GM21381 (cell line): ENCODE measurements around the gene H1-8.

Experiments used
- ATAC-seq: cut with Tn5 transposase; IDR thresholded peaks from one replicate; pipeline ENCODE4 v1.9.1; 2021; ENCODE audit warnings: mild to moderate bottlenecking, moderate library complexity; ENCODE audit not compliant: unreplicated experiment

The H1-8 gene

DNA sequence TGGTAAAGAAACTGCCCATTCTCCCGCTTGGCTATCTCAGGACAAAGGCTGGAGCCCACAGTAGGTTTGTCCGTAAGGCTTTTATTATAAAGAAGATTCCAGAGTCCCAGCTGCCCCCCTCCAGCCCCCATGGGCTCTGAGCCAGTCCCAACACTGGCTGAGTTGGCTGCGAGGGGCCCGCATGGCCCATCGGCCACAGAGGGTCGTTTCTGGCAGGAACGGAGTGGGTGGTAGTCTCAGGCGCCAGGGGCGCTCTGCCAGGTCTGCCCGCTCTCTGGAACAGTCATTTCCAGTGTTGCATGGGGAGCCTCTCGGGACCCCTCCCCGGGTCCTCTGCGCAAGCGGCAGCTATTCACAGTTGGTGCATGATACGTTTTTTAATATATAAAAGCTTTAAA, 12.2 kb downstream of the H1-8 start:
- ATAC-seq, result no peak

DNA sequence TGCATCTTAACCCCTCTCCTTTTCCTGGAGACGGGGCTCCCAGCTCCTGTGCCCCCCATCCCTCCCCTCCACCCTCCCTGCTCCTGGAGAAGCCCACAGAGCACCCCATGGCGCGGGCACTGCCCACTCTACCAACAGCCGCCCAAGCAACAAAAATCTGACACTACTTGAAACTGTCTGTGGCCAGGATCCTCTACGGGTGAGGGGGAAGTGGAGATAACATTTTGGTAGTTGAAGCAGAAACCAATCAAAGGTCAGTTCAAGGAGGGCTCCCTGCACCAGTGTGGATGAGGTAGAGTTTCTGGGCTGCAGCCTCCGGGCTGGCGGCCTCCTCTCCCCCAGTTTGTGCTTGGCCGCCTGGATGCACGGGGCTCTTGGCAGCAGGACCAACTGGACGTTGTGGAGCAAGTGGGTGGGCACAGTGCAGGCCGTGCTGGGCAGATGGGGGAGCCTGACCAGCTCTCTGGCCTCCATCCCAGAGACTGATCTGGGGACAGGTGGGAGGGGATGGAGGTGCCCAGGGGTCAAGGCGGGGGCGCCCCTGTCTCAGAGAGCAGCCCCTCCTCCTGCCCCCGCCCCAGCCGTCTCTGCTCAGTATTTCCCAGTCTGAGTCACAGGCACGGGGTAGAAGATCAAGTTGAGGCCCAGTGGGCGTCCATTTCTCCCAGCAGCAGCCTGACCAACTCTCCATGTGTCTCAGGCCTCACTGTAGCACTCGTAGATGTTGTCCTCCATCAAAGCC, 12.8 kb downstream of the H1-8 start:
- no peak for ATAC-seq

DNA sequence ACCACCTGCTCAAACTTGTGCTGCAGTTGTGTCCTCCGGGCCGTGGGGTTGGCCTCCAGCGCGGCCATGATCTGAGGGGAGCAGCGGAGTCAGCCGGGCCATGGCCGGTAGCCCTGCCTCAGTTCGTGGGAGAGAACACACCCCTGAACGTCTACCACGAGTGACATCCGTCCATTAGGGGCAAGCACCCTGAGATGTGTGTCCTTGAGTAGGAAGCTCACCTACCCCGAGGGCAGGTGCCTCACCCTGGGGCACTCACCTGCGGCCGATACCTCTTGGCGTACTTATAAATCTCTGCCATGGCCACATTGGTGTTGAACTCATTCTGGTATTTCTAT, 13.4 kb downstream of the H1-8 start:
- ATAC-seq, result no peak

DNA sequence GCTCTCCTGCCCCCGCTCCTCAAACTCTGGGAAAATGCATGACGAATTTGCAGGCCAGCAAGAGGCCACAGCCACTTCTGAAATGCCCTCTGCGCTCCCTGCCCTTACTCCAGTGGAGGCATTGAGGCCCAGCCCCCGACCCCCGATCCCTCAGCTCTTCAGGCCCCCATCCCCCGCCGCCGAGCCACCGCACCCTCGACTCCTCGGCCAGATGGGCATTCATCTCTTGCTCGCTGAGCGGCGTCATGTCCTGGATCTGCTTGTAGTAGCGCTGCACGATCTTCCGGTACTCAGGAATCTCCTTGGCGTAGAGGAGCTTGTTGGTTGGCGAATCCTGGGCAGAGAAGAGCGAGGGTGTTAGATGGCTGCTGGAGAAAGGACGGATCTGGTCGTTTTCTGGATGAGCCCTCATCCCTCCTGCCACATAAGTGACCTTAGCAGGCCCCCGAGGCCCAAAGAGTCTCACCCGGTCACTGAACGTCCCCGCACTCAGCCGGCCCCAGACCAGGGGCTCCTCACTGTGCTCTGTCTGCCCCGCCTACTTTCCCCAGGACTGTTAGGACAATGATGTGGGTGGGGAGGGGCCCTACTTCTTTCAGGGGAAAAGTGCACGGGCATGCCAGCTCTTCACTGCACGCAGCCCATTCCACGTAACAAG, 14.0 kb downstream of the H1-8 start:
- ATAC-seq, result no peak

GRCh38 chr3:129557548-129557894, 14.5 kb downstream of the H1-8 start:
- ATAC-seq, result no peak

DNA sequence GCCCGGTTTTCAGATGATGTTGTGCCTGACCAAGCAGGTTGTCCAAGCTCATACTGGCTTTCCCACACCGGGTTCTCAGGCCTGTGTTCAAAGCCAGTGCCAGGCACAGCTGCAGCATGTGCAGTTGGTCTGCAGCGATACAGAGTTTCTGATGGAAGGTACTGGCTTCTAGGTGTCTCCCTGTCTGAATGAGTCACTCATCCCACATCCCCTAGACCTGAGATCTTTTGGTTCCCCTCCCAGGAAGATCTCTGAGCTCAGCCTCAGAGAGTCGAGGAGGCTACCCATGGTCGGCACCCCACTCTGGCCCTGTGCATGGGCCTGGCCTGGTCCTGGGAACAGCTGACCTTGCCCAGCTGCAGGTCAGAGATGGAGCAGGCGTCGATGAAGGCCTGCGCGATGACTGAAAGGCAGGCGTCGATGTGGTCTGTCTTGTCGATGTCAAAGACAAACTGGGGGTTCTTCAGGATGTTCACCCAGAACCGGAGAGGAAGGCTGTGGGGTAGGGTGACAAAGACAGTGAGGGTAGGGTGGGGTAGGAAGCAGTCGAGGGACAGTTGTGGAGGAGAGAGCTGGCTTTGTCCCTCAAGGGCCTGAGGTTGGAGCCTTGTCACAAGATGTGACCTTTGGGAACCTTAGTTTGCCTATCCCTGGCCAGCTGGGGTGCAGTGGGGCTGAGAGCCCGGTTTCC, 15.3 kb downstream of the H1-8 start:
- no peak for ATAC-seq

DNA sequence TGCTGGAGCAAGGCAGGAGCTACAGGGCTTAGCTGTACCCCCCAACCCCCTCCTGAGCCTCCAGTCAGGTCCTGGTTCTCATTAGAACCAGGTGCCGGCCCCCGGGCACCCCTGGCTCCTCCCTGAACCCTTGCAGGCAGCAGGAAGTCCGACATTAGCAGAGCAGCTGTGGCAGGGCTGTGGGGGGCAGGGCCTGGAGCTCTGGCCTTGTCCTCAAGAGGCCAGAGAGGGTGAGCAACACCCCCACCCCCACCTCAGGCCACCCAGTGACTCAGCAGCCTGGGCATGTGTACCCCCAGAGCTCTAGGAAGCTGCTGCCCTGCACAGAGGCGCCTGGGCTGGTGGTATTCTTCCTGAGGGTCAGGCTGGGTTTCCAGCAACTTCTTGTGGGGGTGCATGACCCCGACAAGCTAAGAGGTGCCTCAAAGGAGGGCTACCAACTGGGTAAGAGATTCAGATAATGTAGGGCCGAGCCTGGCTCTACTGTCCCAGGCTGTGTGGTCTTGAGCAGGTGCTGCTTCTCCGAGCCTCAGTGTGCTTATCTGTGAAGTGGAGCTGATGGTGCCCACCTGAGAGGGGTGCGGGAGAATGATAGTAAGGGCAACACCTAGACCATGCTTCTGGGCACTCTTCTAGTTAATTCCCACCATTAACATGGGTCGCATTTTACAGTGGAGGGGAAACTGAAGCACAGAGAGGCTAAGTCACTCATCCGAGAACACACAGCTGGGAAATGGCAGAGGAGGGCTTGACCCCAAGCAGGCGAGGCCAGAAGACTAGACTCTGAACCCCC, 16.0 kb downstream of the H1-8 start:
- ATAC-seq, result no peak

DNA sequence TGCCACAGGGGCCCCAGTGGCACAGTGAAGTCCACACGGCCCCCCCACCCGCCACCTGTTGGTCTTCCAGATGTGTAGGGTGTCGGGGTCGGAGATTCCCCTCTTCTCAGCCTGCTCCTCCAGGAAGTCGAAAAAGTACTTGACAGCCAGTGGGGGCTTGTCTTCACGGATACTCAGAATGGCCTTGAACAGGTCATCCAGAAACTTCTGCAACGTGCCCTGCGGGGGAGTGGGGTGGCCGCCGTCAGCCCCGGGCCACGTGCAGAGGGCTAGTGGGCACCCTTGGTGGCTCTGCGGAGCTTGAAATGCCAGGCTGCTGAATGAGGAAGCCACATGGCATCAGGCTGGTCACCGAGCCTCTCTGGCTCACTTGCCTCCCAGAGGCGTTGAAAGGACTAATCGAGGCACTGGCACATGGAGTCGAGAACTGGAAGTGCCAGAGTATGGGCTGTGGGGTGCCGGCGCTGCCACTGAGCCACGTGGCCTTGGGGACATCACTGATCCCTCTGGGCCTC, 16.6 kb downstream of the H1-8 start:
- ATAC-seq, result no peak

DNA sequence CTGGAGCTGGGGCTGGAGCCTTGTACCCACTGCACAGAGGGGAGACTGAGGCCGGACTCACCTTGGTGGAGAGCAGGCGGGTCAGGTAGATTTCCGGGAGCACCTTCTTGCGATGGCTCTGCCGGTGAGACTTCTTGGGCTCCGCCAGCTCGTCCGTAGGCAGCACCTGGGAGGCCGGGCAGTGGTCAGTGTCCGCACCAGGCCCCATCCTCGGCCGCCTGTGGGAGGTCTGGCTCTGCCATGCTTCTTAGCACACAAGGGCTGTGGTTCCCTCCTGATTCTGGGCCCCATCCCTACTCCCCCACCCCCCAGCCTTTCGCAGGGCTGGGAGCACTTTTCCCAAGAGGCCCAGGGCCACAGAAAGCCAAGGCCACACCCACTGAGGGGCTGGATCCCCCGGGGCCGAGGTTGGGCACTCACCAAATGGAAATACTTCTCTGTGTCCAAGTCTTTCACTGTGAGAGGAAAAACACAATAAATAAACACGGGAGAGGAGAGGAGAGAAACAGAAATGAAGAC, 17.4 kb downstream of the H1-8 start:
- ATAC-seq, result no peak

GRCh38 chr3:129560911-129561594, 18.1 kb downstream of the H1-8 start:
- ATAC-seq, result no peak

- no peak for ATAC-seq
Observed at GRCh38 chr3:129561619-129562248, 18.8 kb downstream of the H1-8 start.

DNA sequence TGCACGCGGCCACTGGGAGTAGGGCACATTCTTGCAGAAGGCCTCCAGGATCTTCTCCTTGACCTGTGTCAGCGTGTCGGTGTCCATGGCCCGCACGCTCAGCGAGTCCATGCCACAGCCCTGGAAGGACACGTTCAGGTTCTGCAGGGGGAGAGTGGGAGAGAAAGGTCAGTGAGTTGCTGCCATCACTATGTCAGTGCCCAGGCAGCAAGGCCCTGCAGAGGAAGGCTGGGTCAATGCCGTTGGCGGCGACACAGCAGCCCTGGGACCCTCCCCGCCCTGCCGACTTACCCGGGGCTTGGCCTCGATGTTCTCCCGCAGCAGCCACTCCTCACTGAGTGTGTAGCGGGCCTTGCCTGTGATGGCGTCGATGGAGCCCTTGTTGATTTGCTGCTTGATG, 19.8 kb downstream of the H1-8 start:
- no peak for ATAC-seq

DNA sequence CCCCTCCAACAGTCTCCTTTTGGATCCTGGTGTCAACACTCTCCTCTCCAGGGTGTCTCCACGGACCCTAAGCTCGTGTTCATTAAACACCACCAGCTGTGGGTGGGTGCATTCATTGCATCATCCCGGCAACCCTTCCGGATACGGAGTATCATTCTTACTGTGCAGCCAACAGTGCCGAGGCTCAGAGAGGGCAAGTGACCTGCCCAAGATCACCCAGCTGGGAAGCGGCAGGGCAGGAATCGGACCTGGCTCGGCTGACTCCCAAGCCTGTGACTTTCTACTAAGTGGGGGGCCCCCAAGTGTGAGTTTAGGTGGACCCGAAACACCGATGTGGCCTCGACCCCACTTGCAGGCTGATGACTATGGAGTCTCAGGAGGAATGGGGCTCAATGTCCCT, 20.4 kb downstream of the H1-8 start:
- ATAC-seq, result no peak

- no peak for ATAC-seq
Observed at GRCh38 chr3:129563850-129564535, 21.0 kb downstream of the H1-8 start.

DNA sequence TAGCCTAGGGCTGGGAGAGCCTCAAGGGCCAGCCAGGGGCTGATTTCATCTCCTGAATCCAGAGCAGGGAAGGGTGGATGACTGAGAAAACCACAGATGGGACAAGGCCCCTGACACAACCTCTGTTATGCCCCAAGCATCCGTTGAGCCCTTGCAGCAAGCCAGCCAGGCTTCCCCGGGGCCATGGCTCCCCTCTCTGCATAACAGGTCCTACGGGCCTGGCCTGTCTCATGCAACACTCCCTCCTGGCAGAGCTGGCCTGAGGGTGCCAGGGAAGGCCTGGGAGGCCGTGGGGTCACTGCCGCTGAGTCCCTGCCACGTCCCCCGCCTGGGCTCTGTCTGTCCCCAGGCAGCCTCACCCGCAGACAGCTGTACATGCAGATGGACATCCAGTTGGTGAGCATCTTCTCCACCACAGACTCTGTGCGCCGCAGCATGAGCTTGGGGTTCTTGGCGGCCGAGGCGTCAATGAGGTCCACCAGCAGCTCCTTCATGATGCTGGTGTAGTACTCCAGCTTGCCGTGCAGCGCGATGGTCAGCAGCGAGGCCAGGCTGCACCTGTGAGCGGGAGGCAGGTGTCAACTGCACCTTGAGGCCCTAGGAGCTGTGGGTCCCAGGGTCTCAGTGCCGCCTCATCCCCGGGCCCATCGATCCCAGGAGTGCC, 22.1 kb downstream of the H1-8 start:
- no peak for ATAC-seq

DNA sequence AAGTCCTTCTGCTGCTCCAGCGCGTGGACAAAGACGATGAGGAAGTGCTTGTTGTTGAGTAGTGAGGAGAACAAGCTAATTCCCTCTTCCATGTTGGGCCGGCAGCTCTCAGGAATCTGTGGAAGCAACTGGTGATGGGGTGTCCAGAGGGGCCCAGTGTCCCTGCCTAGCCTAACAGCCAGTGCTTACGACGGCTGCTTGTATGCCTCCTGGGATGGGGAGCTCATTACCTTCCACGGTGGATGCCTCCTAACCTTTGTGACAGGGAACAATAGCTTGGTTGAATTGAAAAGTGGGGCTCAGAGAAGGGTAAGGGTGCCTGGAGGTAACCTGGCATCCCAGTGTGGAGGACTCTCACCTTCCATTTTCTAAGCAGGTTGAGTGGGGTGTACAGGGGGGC, 22.9 kb downstream of the H1-8 start:
- ATAC-seq, result no peak

- no peak for ATAC-seq
Observed at GRCh38 chr3:129567176-129567705, 24.3 kb downstream of the H1-8 start.

DNA sequence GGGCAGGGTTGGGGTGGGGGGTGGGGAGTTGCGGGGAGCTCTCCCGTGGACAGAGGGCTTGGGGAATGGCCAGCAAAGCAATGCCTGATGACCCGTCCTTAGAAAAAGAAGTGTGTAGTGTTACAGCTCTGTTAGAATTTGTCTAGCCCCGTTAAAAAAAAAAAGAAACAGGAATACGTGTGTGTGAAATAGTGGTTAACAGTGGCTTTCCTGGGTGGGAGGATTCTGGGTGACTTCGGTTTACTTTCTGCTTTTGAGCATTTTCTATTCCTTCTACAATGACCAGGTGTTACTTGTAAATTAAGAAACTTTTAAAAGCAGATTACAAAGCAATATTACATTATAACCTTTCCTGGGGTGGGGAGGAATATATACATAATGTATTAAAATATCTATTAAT, 25.0 kb downstream of the H1-8 start:
- no peak for ATAC-seq

GRCh38 chr3:129569856-129570255, 26.9 kb downstream of the H1-8 start:
- ATAC-seq, result no peak
